Measurements from ENCODE around the gene CCDC183.

GRCh38 chr9:136837146-136837855, 41.2 kb downstream of the CCDC183 start:
- TF ChIP-seq POLR2A (IDR thresholded peaks at IDR 0.05) (no peak), CTCF (IDR thresholded peaks at IDR 0.05) (no peak)
